CD4-positive, alpha-beta T cell (primary cell): ENCODE measurements around the gene STK24. TPM values are rescaled to one million over a fixed set of nuclear protein-coding genes. Genes with fewer than 3 reads are reported as not detected.
A peak's percentile ranks its signal among the peaks of the same experiment; 100 is the strongest.

ENCODE experiments used
- ATAC-seq: fragments of 200-7000 bp; cut with Tn5 transposase; one replicate; pipeline ENCODE4 v1.10.0; 2022; ENCODE audit warnings: mild to moderate bottlenecking; ENCODE audit not compliant: poor library complexity
- CTCF ChIA-PET: fragments of 350-600 bp; sonication (Branson Sonifier 250); formaldehyde crosslinking; loops from one replicate; lab custom pipeline; 2021; ENCODE audit warnings: antibody characterized with exemption, inconsistent platforms; lab: Charles Lee
- POLR2A ChIA-PET: fragments of 350-600 bp; sonication (Branson Sonifier 250); formaldehyde crosslinking; loops from one replicate; lab custom pipeline; 2021; ENCODE audit warnings: antibody characterized with exemption, inconsistent platforms; lab: Charles Lee
- DNase-seq, 14 experiments: peaks; one replicate each; pipeline ENCODE4 v3.0.0-alpha.2; 2013 to 2020; ENCODE audit warnings: mixed read lengths in 2 of 14
- H3K27ac ChIP-seq, 2 donors: one replicate each; pipeline versions ENCODE4 v1.5.1 to v1.7.0; 2013; ENCODE audit warnings: low read length in 2 of 2, low read depth in 1 of 2, mild to moderate bottlenecking in 1 of 2
- H3K27me3 ChIP-seq, 2 experiments: 1 replicate in 1 of 2; 2 replicates in 1 of 2; pipeline versions ENCODE4 v1.6.1 to v1.7.0; 2013; ENCODE audit warnings: low read length in 2 of 2, control low read depth in 1 of 2, mild to moderate bottlenecking in 1 of 2, moderate library complexity in 1 of 2; ENCODE audit not compliant: insufficient read depth in 2 of 2, control insufficient read depth in 1 of 2
- H3K36me3 ChIP-seq: one replicate; pipeline ENCODE4 v1.6.1; 2013; ENCODE audit warnings: low read length, control low read depth; ENCODE audit not compliant: insufficient read depth
- H3K4me1 ChIP-seq: one replicate; pipeline ENCODE4 v1.6.1; 2013; ENCODE audit warnings: low read length, control low read depth; ENCODE audit not compliant: insufficient read depth
- H3K4me3 ChIP-seq: one replicate; pipeline ENCODE4 v1.5.1; 2013; ENCODE audit warnings: mild to moderate bottlenecking, low read length, moderate library complexity
- H3K9me3 ChIP-seq, 2 experiments: 1 replicate in 1 of 2; 2 replicates in 1 of 2; pipeline versions ENCODE4 v1.6.1 to v1.7.0; 2013; ENCODE audit warnings: low read length in 2 of 2, mild to moderate bottlenecking in 2 of 2, control low read depth in 1 of 2, moderate library complexity in 1 of 2; ENCODE audit not compliant: control insufficient read depth in 1 of 2, insufficient read depth in 1 of 2
- H3K27ac Mint-ChIP-seq: one replicate; pipeline ENCODE4 v1.8.0; 2020; ENCODE audit warnings: mixed read lengths
- H3K27me3 Mint-ChIP-seq: one replicate; pipeline ENCODE4 v1.8.0; 2021; ENCODE audit warnings: mixed read lengths
- H3K36me3 Mint-ChIP-seq: one replicate; pipeline ENCODE4 v1.8.0; 2021; ENCODE audit warnings: low read depth, mixed read lengths
- H3K4me1 Mint-ChIP-seq: one replicate; pipeline ENCODE4 v1.8.0; 2021; ENCODE audit warnings: low read depth, mixed read lengths
- H3K4me3 Mint-ChIP-seq: one replicate; pipeline ENCODE4 v1.8.0; 2020; ENCODE audit warnings: mild to moderate bottlenecking, mixed read lengths
- H3K9me3 Mint-ChIP-seq: one replicate; pipeline ENCODE4 v1.8.0; 2020; ENCODE audit warnings: mixed read lengths
- CTCF ChIP-seq: fragments of 200-600 bp; IDR thresholded peaks from one replicate; pipeline ENCODE4 v1.8.0; 2022; ENCODE audit warnings: antibody characterized with exemption, mild to moderate bottlenecking
- intact Hi-C, 2 experiments: fragments of 100-400 bp; cut with DNase I in 1 of 2; cut with micrococcal nuclease in 1 of 2; formaldehyde crosslinking; loops; one replicate each; pipeline versions ENCODE4 v1.15.1 to v1.9.0; 2023 to 2025; cut with DNase I, micrococcal nuclease
- total RNA-seq, 174 experiments: library from RNA in 2 of 174; stranded (reverse) in 2 of 174; gene quantifications; one replicate each; pipeline ENCODE4 v1.2.3 and lab custom pipeline; 2021 to 2026

Gene STK24
- total RNA-seq, 2 experiments from 2014 or later = 82.3 to 85.2 TPM

GRCh38 chr13:98521461-98522247 is 55.3 kb downstream of the STK24 start:
- TF ChIP-seq CTCF = no peak
- POLR2A ChIA-PET = interaction anchor here (0.6 to 0.9 kb wide), 2 partner anchors 21 to 1374 kb away, joined by 3 to 4 read pairs; no protein-coding TSS in a partner anchor
- Histone ChIP-seq H3K4me1 (peaks cover 85% of the 10 kb centered on the region), H3K4me3 (no peak overlapping the region), H3K36me3 (peaks cover 12% of the 10 kb centered on the region), H3K27me3 (no peaks in the 10 kb centered on the region), H3K9me3 (no peaks in the 10 kb centered on the region), H3K27ac (peak overlapping the region; percentile 7 to 24)
- no peaks in the 10 kb centered on the region for H3K9me3 Mint-ChIP-seq
- peaks cover 27% of the 10 kb centered on the region for H3K36me3 Mint-ChIP-seq
- peak overlapping the region; percentile 86 for H3K27ac Mint-ChIP-seq
- DNase-seq = no peak
- no peak for ATAC-seq
- intact Hi-C loops = loop anchor here in 1 of 2 experiments (5.0 kb wide), 1 partner anchor 36 kb away; no protein-coding TSS in a partner anchor
- H3K4me1 Mint-ChIP-seq = peaks cover 96% of the 10 kb centered on the region
- H3K27me3 Mint-ChIP-seq = no peaks in the 10 kb centered on the region
- no peak overlapping the region for H3K4me3 Mint-ChIP-seq
- CTCF ChIA-PET = interaction anchor here (0.9 kb wide), 1 partner anchor 46 kb away, joined by 6 read pairs; no protein-coding TSS in a partner anchor

DNA sequence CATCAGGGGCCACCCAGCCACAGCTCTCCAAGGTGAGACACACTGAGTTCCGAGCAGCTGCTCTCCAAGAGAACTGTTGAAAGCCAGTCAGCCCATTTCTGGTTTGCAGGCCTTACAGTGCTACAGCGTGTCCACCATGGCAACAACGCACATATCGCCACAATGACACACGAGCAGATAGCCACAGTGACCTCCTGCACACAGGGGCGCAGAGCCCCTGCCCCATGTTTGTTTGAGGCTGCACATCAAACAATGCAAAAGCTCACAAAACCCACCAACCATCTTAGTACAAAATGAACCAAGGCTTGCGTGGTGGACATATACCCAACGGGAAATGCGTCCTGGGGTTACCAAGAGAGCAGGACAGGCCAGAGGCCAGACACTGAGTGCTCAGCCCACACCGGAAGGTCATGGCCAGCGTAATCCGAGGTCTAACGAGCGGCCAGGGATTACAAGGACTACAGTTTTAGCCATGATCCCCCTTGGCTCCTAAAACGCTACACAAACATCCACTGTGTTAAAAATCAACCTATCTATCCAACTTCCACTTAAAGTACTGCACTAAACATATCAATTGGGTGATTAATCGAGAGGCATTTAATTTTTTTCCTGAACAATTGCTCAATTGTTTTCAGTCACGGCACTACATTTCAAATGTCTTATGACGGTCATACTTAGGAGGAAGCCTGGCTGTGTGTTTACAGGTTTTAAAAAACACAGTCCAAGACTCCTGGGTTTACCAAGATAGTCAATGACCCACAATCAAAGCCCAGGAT is 56.0 kb downstream of the STK24 start:
- Histone ChIP-seq H3K27me3 (no peaks in the 10 kb centered on the region), H3K4me1 (peaks cover 85% of the 10 kb centered on the region), H3K36me3 (peaks cover 18% of the 10 kb centered on the region), H3K4me3 (no peak overlapping the region), H3K27ac (peak overlapping the region in 1 of 2 donors; percentile 39), H3K9me3 (no peaks in the 10 kb centered on the region)
- H3K27me3 Mint-ChIP-seq = no peaks in the 10 kb centered on the region
- H3K9me3 Mint-ChIP-seq = no peaks in the 10 kb centered on the region
- ATAC-seq (no peak), DNase-seq (no peak)
- no peak for TF ChIP-seq CTCF
- H3K4me1 Mint-ChIP-seq = peaks cover 96% of the 10 kb centered on the region
- intact Hi-C loops = loop anchor here in 1 of 2 experiments (5.0 kb wide), 1 partner anchor 36 kb away; no protein-coding TSS in a partner anchor
- ChIA-PET POLR2A (interaction anchor here (0.9 kb wide), 1 partner anchor 22 kb away, joined by 4 read pairs; no protein-coding TSS in a partner anchor), CTCF (interaction anchor here (0.9 kb wide), 1 partner anchor 47 kb away, joined by 6 read pairs; no protein-coding TSS in a partner anchor)
- peak overlapping the region; percentile 86 for H3K27ac Mint-ChIP-seq
- no peak overlapping the region for H3K4me3 Mint-ChIP-seq
- peaks cover 33% of the 10 kb centered on the region for H3K36me3 Mint-ChIP-seq

DNA sequence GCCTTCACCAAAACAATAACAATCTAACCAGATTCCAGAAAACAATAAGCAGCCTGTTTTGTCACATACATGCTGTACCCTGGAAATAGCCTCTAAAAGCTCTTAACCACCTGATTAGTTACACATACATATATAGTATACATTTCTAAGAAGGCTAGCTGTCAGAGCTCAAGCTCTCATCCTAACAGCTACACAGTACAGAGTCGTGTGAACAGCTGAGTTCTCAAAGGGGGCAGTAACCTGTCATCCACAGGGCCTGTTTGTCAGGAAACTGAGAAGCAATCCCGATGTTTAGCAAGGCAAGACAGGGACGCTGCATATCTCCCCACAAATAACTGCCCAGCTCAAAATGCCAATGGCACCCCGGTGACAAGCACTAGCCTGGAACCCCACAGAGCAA is 56.9 kb downstream of the STK24 start:
- intact Hi-C loops = loop anchor here in 1 of 2 experiments (5.0 kb wide), 1 partner anchor 37 kb away; no protein-coding TSS in a partner anchor
- Histone ChIP-seq H3K36me3 (peaks cover 18% of the 10 kb centered on the region), H3K4me1 (peaks cover 83% of the 10 kb centered on the region), H3K27me3 (no peaks in the 10 kb centered on the region), H3K4me3 (no peak overlapping the region), H3K27ac (peak overlapping the region in 1 of 2 donors; percentile 39), H3K9me3 (no peaks in the 10 kb centered on the region)
- ChIA-PET CTCF (interaction anchor here (0.9 kb wide), 1 partner anchor 52 kb away, joined by 3 read pairs; no protein-coding TSS in a partner anchor), POLR2A (interaction anchor here (1.4 kb wide), 1 partner anchor 133 kb away, joined by 6 read pairs; no protein-coding TSS in a partner anchor)
- ATAC-seq (no peak), DNase-seq (no peak)
- Mint-ChIP-seq H3K9me3 (no peaks in the 10 kb centered on the region), H3K4me1 (peaks cover 99% of the 10 kb centered on the region), H3K4me3 (peak overlapping the region; percentile 17), H3K27ac (peak overlapping the region; percentile 86), H3K27me3 (no peaks in the 10 kb centered on the region), H3K36me3 (peaks cover 42% of the 10 kb centered on the region)
- TF ChIP-seq CTCF = no peak
